H1 (cell line): ENCODE measurements around the gene CAMTA2. TPM values are rescaled to one million over a fixed set of nuclear protein-coding genes. Genes with fewer than 3 reads are reported as not detected.

Experiments
- CTCF ChIA-PET: fragments of 300-600 bp; sonication (Branson Sonifier 250); formaldehyde crosslinking; loops from one replicate; lab custom pipeline; 2021; ENCODE audit not compliant: partially characterized antibody; lab: Charles Lee
- POLR2A ChIA-PET: fragments of 300-600 bp; sonication (Branson Sonifier 250); formaldehyde crosslinking; loops from one replicate; lab custom pipeline; 2021; ENCODE audit warnings: inconsistent platforms; ENCODE audit not compliant: partially characterized antibody; lab: Charles Lee
- DNase-seq, 2 experiments: peaks; one replicate each; pipeline versions ENCODE4 v3.0.0 to v3.0.0-alpha.2; 2010 to 2022; ENCODE audit warnings: low spot score in 2 of 2, low read depth in 1 of 2, mixed read lengths in 1 of 2
- FAIRE-seq: peaks from 2 replicates; lab custom pipeline; 2011; peaks lifted over from hg19 to GRCh38; lab: Jason Lieb, UNC
- H2AFZ ChIP-seq: 2 replicates; pipeline ENCODE4 v1.8.1; 2012; ENCODE audit warnings: low read length, inconsistent platforms
- H2AK5ac ChIP-seq: 2 replicates; pipeline ENCODE4 v1.6.1; 2013; ENCODE audit warnings: low read depth, low read length
- H2BK120ac ChIP-seq: replicated peaks from 2 replicates; pipeline ENCODE3; 2013; ENCODE audit warnings: low read depth, low read length, inconsistent platforms
- H2BK12ac ChIP-seq: 2 replicates; pipeline ENCODE4 v1.6.1; 2013; ENCODE audit warnings: low read depth, low read length
- H2BK15ac ChIP-seq: 2 replicates; pipeline ENCODE4 v1.6.1; 2013; ENCODE audit warnings: low read length
- H2BK20ac ChIP-seq: 2 replicates; pipeline ENCODE4 v1.6.1; 2013; ENCODE audit warnings: low read length
- H2BK5ac ChIP-seq: 2 replicates; pipeline ENCODE4 v1.6.1; 2013; ENCODE audit warnings: low read depth, low read length
- H3K14ac ChIP-seq: 2 replicates; pipeline ENCODE4 v1.6.1; 2013; ENCODE audit warnings: inconsistent platforms; ENCODE audit not compliant: insufficient read length
- H3K18ac ChIP-seq: 2 replicates; pipeline ENCODE4 v1.6.1; 2013; ENCODE audit warnings: low read length; ENCODE audit errors: extremely low read depth
- H3K23ac ChIP-seq: 2 replicates; pipeline ENCODE4 v1.6.1; 2013; ENCODE audit warnings: inconsistent platforms; ENCODE audit not compliant: insufficient read length
- H3K23me2 ChIP-seq: 2 replicates; pipeline ENCODE4 v1.6.1; 2013; ENCODE audit warnings: low read depth, low read length
- H3K27ac ChIP-seq: 2 replicates; pipeline ENCODE4 v1.6.1; 2011; ENCODE audit warnings: low read depth, low read length, inconsistent platforms
- H3K27me3 ChIP-seq, 4 experiments: replicated peaks in 1 of 4; 1 replicate in 1 of 4; 2 replicates in 3 of 4; pipeline versions ENCODE4 v1.6.1 to v1.8.1; 2011 to 2013; ENCODE audit warnings: low read length in 3 of 4, mild to moderate bottlenecking in 3 of 4, inconsistent platforms in 2 of 4, mixed read lengths in 2 of 4, moderate library complexity in 1 of 4; ENCODE audit not compliant: control insufficient read depth in 3 of 4, insufficient read depth in 3 of 4; ENCODE audit errors: extremely low read depth in 1 of 4
- H3K36me3 ChIP-seq, 4 experiments: 2 replicates each; pipeline versions ENCODE4 v1.6.1 to v1.8.1; 2011 to 2013; ENCODE audit warnings: mild to moderate bottlenecking in 4 of 4, low read length in 3 of 4, moderate library complexity in 2 of 4, control low read depth in 1 of 4, inconsistent platforms in 1 of 4; ENCODE audit not compliant: insufficient read depth in 4 of 4, control insufficient read depth in 2 of 4
- H3K4ac ChIP-seq: replicated peaks from 2 replicates; pipeline ENCODE3; 2013; ENCODE audit warnings: low read length, low read depth, mixed read lengths, inconsistent platforms; ENCODE audit not compliant: insufficient read length
- H3K4me1 ChIP-seq, 4 experiments: replicated peaks in 1 of 4; 1 replicate in 1 of 4; 2 replicates in 3 of 4; pipeline versions ENCODE4 v1.6.1 to v1.8.1; 2011 to 2013; ENCODE audit warnings: low read length in 3 of 4, inconsistent platforms in 2 of 4, mixed read lengths in 1 of 4; ENCODE audit not compliant: insufficient read depth in 4 of 4, control insufficient read depth in 3 of 4
- H3K4me2 ChIP-seq, 2 experiments: 2 replicates each; pipeline versions ENCODE4 v1.6.1 to v1.8.1; 2011 to 2013; ENCODE audit warnings: low read depth in 2 of 2, low read length in 2 of 2, control low read depth in 1 of 2, inconsistent platforms in 1 of 2, mild to moderate bottlenecking in 1 of 2; ENCODE audit not compliant: insufficient read depth in 1 of 2
- H3K4me3 ChIP-seq, 4 experiments: fragments of 200-600, 300-600 bp in 1 of 4; sonication (generic), shearing (Covaris generic), sonication (Bioruptor Twin) in 1 of 4; 2 replicates each; pipeline versions ENCODE4 v1.5.1 to v1.8.1; 2011 to 2016; ENCODE audit warnings: low read length in 4 of 4, low read depth in 3 of 4, control low read depth in 2 of 4, inconsistent platforms in 2 of 4, mild to moderate bottlenecking in 2 of 4, mixed read lengths in 1 of 4, moderate library complexity in 1 of 4; ENCODE audit not compliant: insufficient read depth in 2 of 4; ENCODE audit errors: extremely low read depth in 1 of 4
- H3K56ac ChIP-seq: replicated peaks from 2 replicates; pipeline ENCODE3; 2013; ENCODE audit warnings: low read depth, mild to moderate bottlenecking, mixed read lengths, low read length, inconsistent platforms; ENCODE audit not compliant: insufficient read length
- H3K79me1 ChIP-seq: 2 replicates; pipeline ENCODE4 v1.6.1; 2013; ENCODE audit warnings: low read depth, low read length, control low read depth
- H3K79me2 ChIP-seq, 2 experiments: 2 replicates each; pipeline versions ENCODE4 v1.6.1 to v1.8.1; 2012 to 2013; ENCODE audit warnings: low read length in 2 of 2, mild to moderate bottlenecking in 2 of 2, inconsistent platforms in 1 of 2; ENCODE audit not compliant: insufficient read depth in 2 of 2, control insufficient read depth in 1 of 2
- H3K9ac ChIP-seq, 4 experiments: replicated peaks in 1 of 4; 1 replicate in 1 of 4; 2 replicates in 3 of 4; pipeline versions ENCODE4 v1.6.1 to v1.8.1; 2011 to 2013; ENCODE audit warnings: low read depth in 3 of 4, low read length in 3 of 4, control low read depth in 2 of 4, mild to moderate bottlenecking in 2 of 4, moderate library complexity in 2 of 4, inconsistent platforms in 1 of 4; ENCODE audit errors: extremely low read depth in 1 of 4
- H3K9me3 ChIP-seq, 2 experiments: 2 replicates each; pipeline versions ENCODE4 v1.6.1 to v1.8.1; 2012 to 2013; ENCODE audit warnings: mild to moderate bottlenecking in 2 of 2, moderate library complexity in 2 of 2, control low read depth in 1 of 2, inconsistent platforms in 1 of 2, low read depth in 1 of 2, low read length in 1 of 2, mixed read lengths in 1 of 2; ENCODE audit not compliant: insufficient read depth in 2 of 2
- H4K20me1 ChIP-seq, 2 experiments: replicated peaks in 1 of 2; 2 replicates each; pipeline versions ENCODE3 to v1.8.1; 2011 to 2013; ENCODE audit warnings: inconsistent platforms in 2 of 2, low read length in 2 of 2, mild to moderate bottlenecking in 1 of 2; ENCODE audit not compliant: insufficient read depth in 2 of 2, control insufficient read depth in 1 of 2
- H4K5ac ChIP-seq: 2 replicates; pipeline ENCODE4 v1.6.1; 2013; ENCODE audit warnings: low read length, low read depth, mixed read lengths, inconsistent platforms; ENCODE audit not compliant: insufficient read length
- H4K8ac ChIP-seq: 2 replicates; pipeline ENCODE4 v1.8.0; 2013; ENCODE audit warnings: mild to moderate bottlenecking, moderate library complexity, low read length, inconsistent platforms; ENCODE audit not compliant: insufficient read depth; ENCODE audit errors: extremely low read depth
- H4K91ac ChIP-seq: replicated peaks from 2 replicates; pipeline ENCODE3; 2013; ENCODE audit warnings: low read length, mixed read lengths, inconsistent platforms; ENCODE audit not compliant: insufficient read length
- WGBS, 2 experiments: shearing (Covaris generic) in 1 of 2; methylation state at CpG; one replicate each; pipeline versions ENCODE4 v1.1.6 to v1.1.7; 2013 to 2015; ENCODE audit warnings: low lambda C conversion rate in 2 of 2, mixed read lengths in 2 of 2, inconsistent platforms in 1 of 2, low coverage in 1 of 2, missing lambda C conversion rate in 1 of 2; ENCODE audit not compliant: insufficient replicate concordance in 2 of 2, insufficient coverage in 1 of 2, insufficient read length in 1 of 2; ENCODE audit errors: extremely low coverage in 1 of 2, missing lambda C conversion rate in 1 of 2; 5-methylcytosine and 5-hydroxymethylcytosine counted together
- polyA plus RNA-seq, 7 experiments: library from polyadenylated mRNA; depleted of rRNA in 3 of 7; stranded (reverse) in 5 of 7; unstranded in 2 of 7; fragments of >200 nt in 5 of 7; fragments of 200-250 nt in 2 of 7; gene quantifications; 1 replicate in 5 of 7; 2 replicates in 1 of 7; 4 replicates in 1 of 7; pipeline versions ENCODE4 v1.2.1 to v1.2.3, GENCODE V29; 2011 to 2013; ENCODE audit warnings: missing spikeins in 2 of 7, mixed read lengths in 2 of 7
- total RNA-seq: library from RNA; stranded (reverse); fragmentation: NEBNext Ultra II Directional; extraction: Animal tissue kit (Norgen Biotek cat#: 25700); gene quantifications from 2 replicates; pipeline ENCODE4 v1.2.1, GENCODE V29; 2021

CAMTA2 gene
- total and polyA plus RNA-seq, 2 of the 8 experiments (the other 6 are each of a cell fraction or from before 2014, with no cell fraction given), result 5.5 to 12.0 TPM

DNA sequence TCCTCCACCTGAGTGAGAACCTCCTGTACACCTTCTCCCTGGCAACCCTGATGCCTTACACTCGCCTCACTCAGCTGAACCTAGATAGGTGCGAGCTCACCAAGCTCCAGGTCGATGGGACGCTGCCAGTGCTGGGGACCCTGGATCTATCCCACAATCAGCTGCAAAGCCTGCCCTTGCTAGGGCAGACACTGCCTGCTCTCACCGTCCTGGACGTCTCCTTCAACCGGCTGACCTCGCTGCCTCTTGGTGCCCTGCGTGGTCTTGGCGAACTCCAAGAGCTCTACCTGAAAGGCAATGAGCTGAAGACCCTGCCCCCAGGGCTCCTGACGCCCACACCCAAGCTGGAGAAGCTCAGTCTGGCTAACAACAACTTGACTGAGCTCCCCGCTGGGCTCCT lies 54.7 kb downstream of the CAMTA2 start:
- Histone ChIP-seq H3K79me1 (no peaks in the 10 kb centered on the region; the same call in 1 of the 2 replicates), H3K18ac (no peak overlapping the region), H3K36me3 (peaks cover 6 to 10% (median 7%) of the 10 kb centered on the region in 4 experiments), H3K79me2 (no peaks in the 10 kb centered on the region), H3K27me3 (no peaks in the 10 kb centered on the region), H3K9ac (no peak overlapping the region), H3K27ac (no peak overlapping the region), H2BK12ac (no peak overlapping the region), H2BK120ac (no peak overlapping the region), H2BK5ac (peak overlapping the region; percentile 39; the same call in 1 of the 2 replicates), H3K56ac (no peak overlapping the region), H2AFZ (no peak overlapping the region), H4K20me1 (peaks cover 0 to 1% of the 10 kb centered on the region in 2 experiments), H3K23me2 (no peaks in the 10 kb centered on the region), H2BK20ac (no peak overlapping the region), H4K8ac (no peak overlapping the region), H2BK15ac (no peak overlapping the region), H3K14ac (no peak overlapping the region), H3K23ac (no peak overlapping the region), H3K4ac (no peak overlapping the region), H3K4me1 (peaks cover 0 to 3% (median 0%) of the 10 kb centered on the region in 4 experiments; a peak in 3 of 7 replicates), H3K4me2 (no peak overlapping the region), H4K91ac (no peak overlapping the region), H4K5ac (no peak overlapping the region), H3K9me3 (no peaks in the 10 kb centered on the region), H3K4me3 (no peak overlapping the region), H2AK5ac (no peak overlapping the region)
- CTCF ChIA-PET, result interaction anchor here (1.2 to 1.5 kb wide), 3 partner anchors 10 to 40 kb away, joined by 4 to 10 read pairs (median 4); no protein-coding TSS in a partner anchor
- WGBS, 2 experiments, result 94% methylated on average over 12 of the region's 12 CpGs; no CpG with 5 or more reads in 1 of the 2 experiments
- DNase-seq, result no peak
- no peak for FAIRE-seq
- POLR2A ChIA-PET, result interaction anchor here (1.0 to 3.0 kb wide), 13 partner anchors 9 to 129 kb away, joined by 3 to 27 read pairs (median 5); partner anchors contain the start of genes ENO3 and PFN1
